GM12878 (cell line): Measurements from ENCODE around the gene RNASEL. TPM values are rescaled to one million over a fixed set of nuclear protein-coding genes. Genes with fewer than 3 reads are reported as not detected.

Source experiments
- ASH2L ChIP-seq: fragments of 300-600, 200-600 bp; sonication (generic); IDR thresholded peaks from 2 replicates; pipeline ENCODE4 v1.6.1; 2017; ENCODE audit warnings: low read depth, mild to moderate bottlenecking, borderline replicate concordance
- CBFB ChIP-seq: IDR thresholded peaks from 2 replicates; pipeline ENCODE4 v1.6.1; 2016; ENCODE audit warnings: antibody characterized with exemption, low read depth
- CBX5 ChIP-seq: sonication (generic); IDR thresholded peaks from 2 replicates; pipeline ENCODE4 v1.6.1; 2016; ENCODE audit warnings: low read depth, moderate library complexity, mild to moderate bottlenecking, inconsistent platforms
- CEBPZ ChIP-seq: fragments of 150-350 bp; IDR thresholded peaks from 2 replicates; pipeline ENCODE4 v1.6.1; 2016; ENCODE audit warnings: low read depth, low read length
- CHD2 ChIP-seq: IDR thresholded peaks from 2 replicates; pipeline ENCODE4 v1.6.1; 2011; ENCODE audit warnings: low read depth, low read length, improper control_type of control experiment, borderline replicate concordance
- CHD4 ChIP-seq: fragments of 200-600 bp; sonication (generic); IDR thresholded peaks from 2 replicates; pipeline ENCODE4 v1.6.1; 2016; ENCODE audit warnings: mild to moderate bottlenecking
- CTCF ChIP-seq, 3 experiments: IDR thresholded peaks in 2 of 3; conservative IDR thresholded peaks in 1 of 3; 2 replicates each; pipeline ENCODE4 v1.5.1; 2011; ENCODE audit warnings: low read depth in 3 of 3, low read length in 3 of 3, mild to moderate bottlenecking in 3 of 3, control low read depth in 2 of 3, moderate library complexity in 2 of 3, inconsistent platforms in 1 of 3, mixed read lengths in 1 of 3; ENCODE audit not compliant: control insufficient read depth in 2 of 3, insufficient read depth in 1 of 3; ENCODE audit errors: extremely low read depth in 1 of 3
- EP300 ChIP-seq, 2 experiments: fragments of 150-350 bp in 1 of 2; IDR thresholded peaks; 2 replicates each; pipeline ENCODE4 v1.6.1; 2011 to 2012; ENCODE audit warnings: low read depth in 2 of 2, low read length in 2 of 2, borderline replicate concordance in 1 of 2, improper control_type of control experiment in 1 of 2, inconsistent platforms in 1 of 2; ENCODE audit not compliant: control insufficient read depth in 1 of 2
- EZH2 ChIP-seq: IDR thresholded peaks from 2 replicates; pipeline ENCODE4 v1.6.1; 2012; ENCODE audit warnings: low read depth, mild to moderate bottlenecking, control low read depth, inconsistent platforms, low read length, borderline replicate concordance; ENCODE audit not compliant: control insufficient read depth
- HCFC1 ChIP-seq: fragments of 150-350 bp; IDR thresholded peaks from 2 replicates; pipeline ENCODE4 v1.6.1; 2014; ENCODE audit warnings: low read length
- HDAC2 ChIP-seq: fragments of 200-600 bp; sonication (generic); IDR thresholded peaks from 2 replicates; pipeline ENCODE4 v1.6.1; 2017
- IKZF1 ChIP-seq: fragments of 450-650 bp; conservative IDR thresholded peaks from 2 replicates; pipeline ENCODE4 v1.6.1; 2017; ENCODE audit warnings: antibody characterized with exemption, mild to moderate bottlenecking
- MEF2A ChIP-seq: IDR thresholded peaks from 2 replicates; pipeline ENCODE4 v1.6.1; 2011; ENCODE audit warnings: low read depth, mild to moderate bottlenecking, low read length, moderate library complexity; ENCODE audit not compliant: insufficient read depth
- NKRF ChIP-seq: fragments of 450-650 bp; conservative IDR thresholded peaks from 2 replicates; pipeline ENCODE4 v1.6.1; 2017; ENCODE audit warnings: mild to moderate bottlenecking, moderate library complexity
- POLR2AphosphoS2 ChIP-seq: IDR thresholded peaks from 2 replicates; pipeline ENCODE4 v1.6.1; 2011; ENCODE audit warnings: low read depth, mild to moderate bottlenecking, low read length, improper control_type of control experiment, moderate library complexity
- POU2F2 ChIP-seq: IDR thresholded peaks from 3 replicates; pipeline ENCODE4 v1.6.1; 2011; ENCODE audit warnings: low read depth, mild to moderate bottlenecking, low read length, borderline replicate concordance
- RB1 ChIP-seq: fragments of 450-650 bp; formaldehyde crosslinking; IDR thresholded peaks from 2 replicates; pipeline ENCODE4 v1.6.1; 2017; ENCODE audit warnings: mild to moderate bottlenecking, borderline replicate concordance
- RBBP5 ChIP-seq: fragments of 200-600 bp; sonication (generic); conservative IDR thresholded peaks from 2 replicates; pipeline ENCODE4 v1.6.1; 2016
- RFX5 ChIP-seq: IDR thresholded peaks from 2 replicates; pipeline ENCODE4 v1.6.1; 2011; ENCODE audit warnings: low read depth, low read length, improper control_type of control experiment
- SP1 ChIP-seq: IDR thresholded peaks from one replicate; pipeline ENCODE4 v1.6.1; 2011; ENCODE audit warnings: low read depth, low read length
- TCF7 ChIP-seq: IDR thresholded peaks from 2 replicates; pipeline ENCODE4 v1.6.1; 2014; ENCODE audit warnings: antibody characterized with exemption, borderline replicate concordance
- ZNF217 ChIP-seq: fragments of 450-650 bp; IDR thresholded peaks from 2 replicates; pipeline ENCODE4 v1.6.1; 2017; ENCODE audit warnings: antibody characterized with exemption, mild to moderate bottlenecking
- ZNF24 ChIP-seq: fragments of 450-650 bp; IDR thresholded peaks from 2 replicates; pipeline ENCODE4 v1.6.1; 2017; ENCODE audit warnings: antibody characterized with exemption, mild to moderate bottlenecking
- ZNF384 ChIP-seq: IDR thresholded peaks from 2 replicates; pipeline ENCODE4 v1.6.1; 2012; ENCODE audit warnings: low read depth, mild to moderate bottlenecking, low read length, improper control_type of control experiment, borderline replicate concordance
- ZNF622 ChIP-seq: fragments of 450-650 bp; IDR thresholded peaks from 2 replicates; pipeline ENCODE4 v1.6.1; 2017; ENCODE audit warnings: mild to moderate bottlenecking, inconsistent platforms
- ZZZ3 ChIP-seq: IDR thresholded peaks from 2 replicates; pipeline ENCODE4 v1.6.1; 2011; ENCODE audit warnings: low read depth; ENCODE audit not compliant: control insufficient read depth, insufficient read length
- polyA plus RNA-seq, 11 experiments: library from polyadenylated mRNA; depleted of rRNA in 4 of 11; unstranded in 6 of 11; stranded (reverse) in 5 of 11; fragments of >200 nt; fragmentation: Nextera tagmentation in 4 of 11; fragmentation: Illumina TruSeq in 1 of 11; extraction: Ambion mirVana in 4 of 11; extraction: Trizol in 1 of 11; gene quantifications; 1 replicate in 1 of 11; 2 replicates in 10 of 11; pipeline versions ENCODE4 v1.2.1 to v1.2.3, GENCODE V29; 2011 to 2016; ENCODE audit warnings: inconsistent platforms in 2 of 11, missing spikeins in 2 of 11, low read depth in 1 of 11
- total RNA-seq, 4 experiments: library from RNA; depleted of rRNA in 3 of 4; stranded (reverse); fragments of >200 nt in 3 of 4; fragmentation: Illumina TruSeq in 1 of 4; extraction: Trizol in 1 of 4; gene quantifications; 2 replicates each; pipeline versions ENCODE4 v1.2.1 to v1.2.3, GENCODE V29; 2013 to 2021

The RNASEL gene
- total and polyA plus RNA-seq, 10 of the 15 experiments (the other 5 are each of a cell fraction or from before 2014, with no cell fraction given): 3.0 to 10.8 (median 5.0) TPM

GRCh38 chr1:182601416-182601786, 12.3 kb upstream of the RNASEL start (continued):
- 0 out of 2 replicates have a peak, but pooled peaks have one; percentile 48 for TF ChIP-seq NKRF
- no peak for TF ChIP-seq RBBP5
- no peak for TF ChIP-seq ZNF622
- TF ChIP-seq POU2F2: peak; percentile 31; the same call in 1 of the 3 replicates
- peak; percentile 65 to 93 (median 77) for TF ChIP-seq CTCF (IDR thresholded peaks at IDR 0.05 in 2 of 3, conservative IDR thresholded peaks at IDR 0.05 in 1 of 3; ENCODE audit: control insufficient read depth in 2 of 3, extremely low read depth in 1 of 3, insufficient read depth in 1 of 3, low read depth in 3 of 3, low read length in 3 of 3)
- 0 out of 2 replicates have a peak, but pooled peaks have one; percentile 28 for TF ChIP-seq HCFC1
- no peak for TF ChIP-seq EZH2
- TF ChIP-seq POLR2AphosphoS2: no peak
- TF ChIP-seq CEBPZ: no peak
- no peak for TF ChIP-seq RFX5
- TF ChIP-seq CHD4: no peak
- no peak for TF ChIP-seq CHD2
- TF ChIP-seq ASH2L: no peak
- TF ChIP-seq ZNF24: peak; percentile 10; the same call in 1 of the 2 replicates
- TF ChIP-seq IKZF1: no peak; the same call in 1 of the 2 replicates
- TF ChIP-seq CBFB: peak; percentile 22; the same call in 1 of the 2 replicates
- no peak for TF ChIP-seq MEF2A
- peak; percentile 66; the same call in 1 of the 2 replicates for TF ChIP-seq RB1
- peak; percentile 13 for TF ChIP-seq SP1
- peak; percentile 84; the same call in 1 of the 2 replicates for TF ChIP-seq ZNF384
- TF ChIP-seq CBX5: 0 out of 2 replicates have a peak, but pooled peaks have one; percentile 36
- TF ChIP-seq ZZZ3: no peak
- TF ChIP-seq TCF7: no peak
- TF ChIP-seq ZNF217: no peak
- no peak for TF ChIP-seq HDAC2
- no peak for TF ChIP-seq EP300 (IDR thresholded peaks at IDR 0.05; ENCODE audit: borderline replicate concordance in 1 of 2, control insufficient read depth in 1 of 2, low read depth in 2 of 2, low read length in 2 of 2)
